MM.1S (cell line): ENCODE results near the gene CD9.

Experiments used
- DNase-seq: peaks from one replicate; pipeline ENCODE4 v3.0.0-alpha.2; 2015
- H2AFZ ChIP-seq: fragments of 300-600 bp; sonication (generic); 2 replicates; pipeline ENCODE4 v1.6.0; 2016; ENCODE audit warnings: antibody characterized with exemption, low read length
- H3F3A ChIP-seq: fragments of 300-600 bp; sonication (generic); 2 replicates; pipeline ENCODE4 v1.6.1; 2016; ENCODE audit warnings: mild to moderate bottlenecking, antibody characterized with exemption, low read length, moderate library complexity, mixed read lengths; ENCODE audit not compliant: insufficient read depth
- H3K27ac ChIP-seq: fragments of 300-600 bp; sonication (generic); 2 replicates; pipeline ENCODE4 v1.5.1; 2016; ENCODE audit warnings: mild to moderate bottlenecking, low read length
- H3K27me3 ChIP-seq: fragments of 300-600 bp; sonication (generic); replicated peaks from 2 replicates; pipeline ENCODE4 v1.6.0; 2016; ENCODE audit warnings: low read length; ENCODE audit not compliant: insufficient read depth
- H3K36me3 ChIP-seq: fragments of 300-600 bp; sonication (generic); replicated peaks from 2 replicates; pipeline ENCODE4 v1.6.1; 2016; ENCODE audit warnings: mild to moderate bottlenecking, low read length, mixed read lengths; ENCODE audit not compliant: insufficient read depth
- H3K4me1 ChIP-seq: fragments of 300-600 bp; sonication (generic); 2 replicates; pipeline ENCODE4 v1.6.1; 2016; ENCODE audit warnings: low read length, mixed read lengths
- H3K4me2 ChIP-seq: fragments of 300-600 bp; sonication (generic); 2 replicates; pipeline ENCODE4 v1.6.0; 2016; ENCODE audit warnings: low read depth, low read length
- H3K4me3 ChIP-seq: fragments of 300-600 bp; sonication (generic); 2 replicates; pipeline ENCODE4 v1.5.1; 2016; ENCODE audit warnings: low read length, mixed read lengths
- H3K79me2 ChIP-seq: fragments of 300-600 bp; sonication (generic); 2 replicates; pipeline ENCODE4 v1.6.1; 2016; ENCODE audit warnings: mixed run types, low read length, mixed read lengths
- H3K9ac ChIP-seq: fragments of 300-600 bp; sonication (generic); 2 replicates; pipeline ENCODE4 v1.6.1; 2016; ENCODE audit warnings: low read length, mixed read lengths
- H3K9me2 ChIP-seq: fragments of 300-600 bp; sonication (generic); replicated peaks from 2 replicates; pipeline ENCODE4 v1.6.1; 2016; ENCODE audit warnings: mild to moderate bottlenecking, low read length, mixed read lengths; ENCODE audit not compliant: insufficient read depth
- H3K9me3 ChIP-seq: fragments of 300-600 bp; sonication (generic); replicated peaks from 2 replicates; pipeline ENCODE4 v1.6.1; 2016; ENCODE audit warnings: mild to moderate bottlenecking, low read length, mixed read lengths; ENCODE audit not compliant: insufficient read depth
- H4K20me1 ChIP-seq: fragments of 300-600 bp; sonication (generic); 2 replicates; pipeline ENCODE4 v1.6.1; 2016; ENCODE audit warnings: mild to moderate bottlenecking, low read length, moderate library complexity, mixed read lengths; ENCODE audit not compliant: insufficient read depth
- EZH2 ChIP-seq: fragments of 300-600 bp; sonication (generic); optimal IDR thresholded peaks from 2 replicates; pipeline ENCODE3; 2017; ENCODE audit warnings: low read depth, mild to moderate bottlenecking, antibody characterized with exemption, low read length, mixed read lengths
- EZH2phosphoT487 ChIP-seq: fragments of 300-600 bp; sonication (generic); IDR thresholded peaks from 2 replicates; pipeline ENCODE4 v1.6.1; 2018; ENCODE audit warnings: antibody characterized with exemption, low read length
- TF ChIP-seq, protein P1 (sequence below): fragments of 300-600 bp; sonication (generic); IDR thresholded peaks from 2 replicates; pipeline ENCODE4 v1.5.1; 2016; ENCODE audit warnings: antibody characterized with exemption, low read length, mixed read lengths

CD9 gene

DNA sequence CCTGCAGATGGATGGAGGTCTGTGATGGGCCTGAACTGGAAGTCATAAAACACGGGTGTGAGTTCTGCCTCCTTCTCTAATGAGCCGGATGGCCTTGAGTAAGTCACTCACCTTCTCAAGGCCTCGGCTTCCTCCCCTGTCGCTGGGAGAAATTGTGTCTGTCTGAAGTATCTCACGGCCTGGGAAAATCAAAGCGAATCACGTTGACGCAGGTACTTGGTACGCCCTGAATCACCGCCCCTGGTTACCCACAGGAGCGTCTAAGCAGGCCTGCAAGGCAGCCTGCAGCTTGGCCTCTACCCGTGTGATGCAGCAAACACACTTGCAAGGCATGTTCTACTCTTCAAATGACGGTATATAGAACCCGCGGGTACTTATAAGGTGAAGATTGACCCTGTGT is 28.1 kb upstream of the CD9 start:
- TF ChIP-seq EZH2phosphoT487 = no peak
- no peak for TF ChIP-seq EZH2
- TF ChIP-seq, protein P1, sequence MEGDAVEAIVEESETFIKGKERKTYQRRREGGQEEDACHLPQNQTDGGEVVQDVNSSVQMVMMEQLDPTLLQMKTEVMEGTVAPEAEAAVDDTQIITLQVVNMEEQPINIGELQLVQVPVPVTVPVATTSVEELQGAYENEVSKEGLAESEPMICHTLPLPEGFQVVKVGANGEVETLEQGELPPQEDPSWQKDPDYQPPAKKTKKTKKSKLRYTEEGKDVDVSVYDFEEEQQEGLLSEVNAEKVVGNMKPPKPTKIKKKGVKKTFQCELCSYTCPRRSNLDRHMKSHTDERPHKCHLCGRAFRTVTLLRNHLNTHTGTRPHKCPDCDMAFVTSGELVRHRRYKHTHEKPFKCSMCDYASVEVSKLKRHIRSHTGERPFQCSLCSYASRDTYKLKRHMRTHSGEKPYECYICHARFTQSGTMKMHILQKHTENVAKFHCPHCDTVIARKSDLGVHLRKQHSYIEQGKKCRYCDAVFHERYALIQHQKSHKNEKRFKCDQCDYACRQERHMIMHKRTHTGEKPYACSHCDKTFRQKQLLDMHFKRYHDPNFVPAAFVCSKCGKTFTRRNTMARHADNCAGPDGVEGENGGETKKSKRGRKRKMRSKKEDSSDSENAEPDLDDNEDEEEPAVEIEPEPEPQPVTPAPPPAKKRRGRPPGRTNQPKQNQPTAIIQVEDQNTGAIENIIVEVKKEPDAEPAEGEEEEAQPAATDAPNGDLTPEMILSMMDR = no peak
- DNase-seq = no peak
- Histone ChIP-seq H3K4me3 (no peak overlapping the region), H4K20me1 (no peaks in the 10 kb centered on the region), H3K4me2 (no peak overlapping the region), H3F3A (no peaks in the 10 kb centered on the region), H3K36me3 (no peaks in the 10 kb centered on the region), H3K4me1 (peaks cover 10% of the 10 kb centered on the region), H3K9me3 (no peaks in the 10 kb centered on the region), H3K27me3 (no peaks in the 10 kb centered on the region), H3K9ac (no peak overlapping the region), H3K79me2 (no peaks in the 10 kb centered on the region), H3K9me2 (no peaks in the 10 kb centered on the region), H2AFZ (no peak overlapping the region), H3K27ac (no peak overlapping the region)

DNA sequence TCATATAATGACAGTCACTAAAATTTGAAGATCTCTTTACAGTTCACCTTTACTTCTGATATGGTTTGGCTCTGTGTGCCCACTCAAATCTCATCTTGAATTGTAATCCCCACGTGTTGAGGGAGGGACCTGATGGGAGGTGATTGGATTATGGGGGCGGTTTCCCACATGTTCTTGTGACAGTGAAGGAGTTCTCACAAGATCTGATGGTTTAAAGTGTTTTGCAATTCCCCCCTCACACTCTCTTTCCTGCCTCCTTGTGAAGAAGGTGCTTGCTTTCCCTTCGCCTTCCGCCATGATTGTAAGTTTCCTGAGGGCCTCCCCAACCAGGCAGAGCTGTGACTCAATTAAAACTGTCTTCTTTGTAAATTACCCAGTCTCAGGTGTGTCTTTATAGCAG is 27.3 kb upstream of the CD9 start:
- Histone ChIP-seq H3K9ac (no peak overlapping the region), H3F3A (no peaks in the 10 kb centered on the region), H3K9me3 (no peaks in the 10 kb centered on the region), H3K4me1 (peaks cover 2% of the 10 kb centered on the region), H2AFZ (no peak overlapping the region), H3K79me2 (no peaks in the 10 kb centered on the region), H3K4me2 (no peak overlapping the region), H3K27ac (no peak overlapping the region), H3K4me3 (no peak overlapping the region), H3K36me3 (no peaks in the 10 kb centered on the region), H3K27me3 (no peaks in the 10 kb centered on the region), H4K20me1 (no peaks in the 10 kb centered on the region), H3K9me2 (no peaks in the 10 kb centered on the region)
- no peak for DNase-seq
- TF ChIP-seq, protein P1 = no peak
- no peak for TF ChIP-seq EZH2phosphoT487
- TF ChIP-seq EZH2 = no peak

GRCh38 chr12:6177642-6178358 is 22.4 kb upstream of the CD9 start:
- H3K9me3 ChIP-seq = no peaks in the 10 kb centered on the region
- H3K4me2 ChIP-seq = no peak overlapping the region
- H3K9ac ChIP-seq = no peak overlapping the region
- H3K9me2 ChIP-seq = no peaks in the 10 kb centered on the region
- H3K27me3 ChIP-seq = no peaks in the 10 kb centered on the region
- no peak overlapping the region for H3K4me3 ChIP-seq
- no peak for DNase-seq
- no peaks in the 10 kb centered on the region for H3F3A ChIP-seq
- no peaks in the 10 kb centered on the region for H3K36me3 ChIP-seq
- TF ChIP-seq EZH2phosphoT487 (no peak), EZH2 (no peak)
- TF ChIP-seq, protein P1 = no peak
- H3K79me2 ChIP-seq = no peaks in the 10 kb centered on the region
- no peak overlapping the region for H2AFZ ChIP-seq
- no peak overlapping the region for H3K27ac ChIP-seq
- H4K20me1 ChIP-seq = no peaks in the 10 kb centered on the region
- H3K4me1 ChIP-seq = no peaks in the 10 kb centered on the region
